ENCODE results near the gene SH3YL1. TPM values are rescaled to one million over a fixed set of nuclear protein-coding genes. Genes with fewer than 3 reads are reported as not detected.

Gene SH3YL1
- total RNA-seq, 6 experiments from 2014 or later: 9.9 to 14.2 (median 12.7) TPM

DNA sequence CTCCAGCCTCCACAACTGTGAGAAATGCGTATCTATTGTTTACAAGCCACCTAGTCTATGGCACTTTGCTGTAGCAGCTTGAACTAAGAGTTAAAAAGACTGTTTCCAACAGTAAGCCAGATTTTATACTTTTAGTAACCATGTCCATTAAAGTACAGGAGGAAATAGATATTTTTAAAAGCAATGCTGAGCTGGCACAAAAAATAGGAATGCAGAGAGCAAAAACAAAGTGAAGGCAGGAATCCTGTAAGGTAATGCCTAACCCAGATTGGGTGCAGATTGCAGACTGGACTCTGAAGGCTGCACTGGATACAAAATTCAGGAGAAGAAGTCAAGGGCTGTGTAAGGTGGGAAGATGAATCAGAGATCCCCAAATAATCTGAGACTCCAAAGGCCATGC, 55.5 kb downstream of the SH3YL1 start:
- Mint-ChIP-seq H3K36me3 (ENCODE audit: low read depth) (no peaks in the 10 kb centered on the region; the same call in 1 of the 2 replicates), H3K27ac (no peak overlapping the region), H3K4me3 (no peak overlapping the region), H3K9me3 (peaks cover 15% of the 10 kb centered on the region), H3K27me3 (ENCODE audit: insufficient read depth) (peaks cover 2% of the 10 kb centered on the region), H3K4me1 (ENCODE audit: low read depth) (no peaks in the 10 kb centered on the region)
- TF ChIP-seq, protein P1, sequence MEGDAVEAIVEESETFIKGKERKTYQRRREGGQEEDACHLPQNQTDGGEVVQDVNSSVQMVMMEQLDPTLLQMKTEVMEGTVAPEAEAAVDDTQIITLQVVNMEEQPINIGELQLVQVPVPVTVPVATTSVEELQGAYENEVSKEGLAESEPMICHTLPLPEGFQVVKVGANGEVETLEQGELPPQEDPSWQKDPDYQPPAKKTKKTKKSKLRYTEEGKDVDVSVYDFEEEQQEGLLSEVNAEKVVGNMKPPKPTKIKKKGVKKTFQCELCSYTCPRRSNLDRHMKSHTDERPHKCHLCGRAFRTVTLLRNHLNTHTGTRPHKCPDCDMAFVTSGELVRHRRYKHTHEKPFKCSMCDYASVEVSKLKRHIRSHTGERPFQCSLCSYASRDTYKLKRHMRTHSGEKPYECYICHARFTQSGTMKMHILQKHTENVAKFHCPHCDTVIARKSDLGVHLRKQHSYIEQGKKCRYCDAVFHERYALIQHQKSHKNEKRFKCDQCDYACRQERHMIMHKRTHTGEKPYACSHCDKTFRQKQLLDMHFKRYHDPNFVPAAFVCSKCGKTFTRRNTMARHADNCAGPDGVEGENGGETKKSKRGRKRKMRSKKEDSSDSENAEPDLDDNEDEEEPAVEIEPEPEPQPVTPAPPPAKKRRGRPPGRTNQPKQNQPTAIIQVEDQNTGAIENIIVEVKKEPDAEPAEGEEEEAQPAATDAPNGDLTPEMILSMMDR (IDR thresholded peaks at IDR 0.05): no peak
- no peak for DNase-seq

DNA sequence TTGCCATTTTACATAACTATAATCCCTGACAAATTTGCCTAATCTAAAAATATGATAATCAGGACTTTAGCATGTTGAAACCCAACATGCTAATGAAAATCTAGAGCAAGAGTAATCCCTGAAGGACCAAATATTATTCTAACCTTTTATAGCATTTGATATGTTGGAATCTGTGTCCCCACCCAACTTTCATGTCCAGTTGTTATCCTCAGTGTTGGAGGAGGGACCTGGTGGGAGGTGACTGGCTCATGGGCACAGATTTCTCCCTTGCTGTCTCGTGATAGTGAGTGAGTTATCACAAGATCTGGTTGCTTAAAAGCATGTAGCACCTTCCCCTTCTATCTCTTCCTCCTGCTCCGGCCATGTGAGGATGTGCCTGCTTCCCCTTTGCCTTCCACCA, 59.8 kb downstream of the SH3YL1 start:
- peaks cover 5% of the 10 kb centered on the region for H3K27me3 Mint-ChIP-seq (ENCODE audit: insufficient read depth)
- TF ChIP-seq, protein P1 (IDR thresholded peaks at IDR 0.05): no peak
- no peak overlapping the region for H3K27ac Mint-ChIP-seq
- H3K36me3 Mint-ChIP-seq (ENCODE audit: low read depth): 0 out of 2 replicates have a peak, but pooled peaks cover 4% of the 10 kb centered on the region
- DNase-seq: no peak
- H3K4me3 Mint-ChIP-seq: no peak overlapping the region
- H3K9me3 Mint-ChIP-seq: peaks cover 17% of the 10 kb centered on the region
- H3K4me1 Mint-ChIP-seq (ENCODE audit: low read depth): no peaks in the 10 kb centered on the region

DNA sequence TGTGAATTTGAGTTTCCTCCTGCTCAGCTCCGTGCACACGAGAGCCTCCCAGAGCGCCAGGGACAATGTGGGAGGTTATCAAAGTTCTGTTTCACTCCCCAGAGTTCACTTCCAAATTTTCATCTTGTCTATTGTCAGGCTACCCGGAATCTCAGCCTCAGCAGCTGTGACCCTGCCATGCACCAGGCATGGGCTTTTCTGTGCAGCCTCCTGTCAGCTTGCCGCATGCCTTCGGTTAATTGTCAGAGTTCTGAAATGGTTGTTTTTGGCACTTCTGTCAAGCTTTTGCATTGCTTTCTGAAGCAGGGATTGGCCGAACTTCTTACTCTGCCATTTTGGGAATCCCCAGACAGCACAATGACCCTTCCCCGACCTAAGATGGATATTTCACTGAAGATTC, 60.4 kb downstream of the SH3YL1 start:
- H3K27me3 Mint-ChIP-seq (ENCODE audit: insufficient read depth): peaks cover 5% of the 10 kb centered on the region
- TF ChIP-seq, protein P1 (IDR thresholded peaks at IDR 0.05): no peak
- H3K27ac Mint-ChIP-seq: no peak overlapping the region
- H3K9me3 Mint-ChIP-seq: peaks cover 19% of the 10 kb centered on the region
- no peak overlapping the region for H3K4me3 Mint-ChIP-seq
- 0 out of 2 replicates have a peak, but pooled peaks cover 4% of the 10 kb centered on the region for H3K36me3 Mint-ChIP-seq (ENCODE audit: low read depth)
- no peak for DNase-seq
- no peaks in the 10 kb centered on the region for H3K4me1 Mint-ChIP-seq (ENCODE audit: low read depth)

DNA sequence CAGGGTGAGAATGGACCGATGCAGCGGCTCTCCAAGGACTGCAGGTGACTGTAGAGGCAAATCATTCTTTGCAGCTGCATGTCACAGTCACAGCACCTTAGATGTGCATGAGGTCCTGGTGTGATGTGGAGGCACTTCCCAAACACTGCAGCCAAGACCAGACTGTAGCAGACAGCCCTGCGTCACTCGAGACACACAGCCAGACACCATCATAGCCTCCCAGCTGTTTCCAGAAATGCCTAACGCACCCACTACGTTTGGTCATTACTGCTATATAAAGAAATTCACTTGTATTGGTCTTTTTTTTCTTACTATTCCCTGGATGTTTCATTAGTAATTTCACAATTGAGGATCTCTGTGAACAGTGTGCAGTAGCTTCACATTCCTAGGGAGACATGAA, 60.9 kb downstream of the SH3YL1 start:
- no peak overlapping the region for H3K27ac Mint-ChIP-seq
- 0 out of 2 replicates have a peak, but pooled peaks cover 4% of the 10 kb centered on the region for H3K36me3 Mint-ChIP-seq (ENCODE audit: low read depth)
- H3K9me3 Mint-ChIP-seq: peaks cover 16% of the 10 kb centered on the region
- peaks cover 3% of the 10 kb centered on the region for H3K27me3 Mint-ChIP-seq (ENCODE audit: insufficient read depth)
- TF ChIP-seq, protein P1 (IDR thresholded peaks at IDR 0.05): no peak
- H3K4me1 Mint-ChIP-seq (ENCODE audit: low read depth): no peaks in the 10 kb centered on the region
- H3K4me3 Mint-ChIP-seq: no peak overlapping the region
- no peak for DNase-seq

DNA sequence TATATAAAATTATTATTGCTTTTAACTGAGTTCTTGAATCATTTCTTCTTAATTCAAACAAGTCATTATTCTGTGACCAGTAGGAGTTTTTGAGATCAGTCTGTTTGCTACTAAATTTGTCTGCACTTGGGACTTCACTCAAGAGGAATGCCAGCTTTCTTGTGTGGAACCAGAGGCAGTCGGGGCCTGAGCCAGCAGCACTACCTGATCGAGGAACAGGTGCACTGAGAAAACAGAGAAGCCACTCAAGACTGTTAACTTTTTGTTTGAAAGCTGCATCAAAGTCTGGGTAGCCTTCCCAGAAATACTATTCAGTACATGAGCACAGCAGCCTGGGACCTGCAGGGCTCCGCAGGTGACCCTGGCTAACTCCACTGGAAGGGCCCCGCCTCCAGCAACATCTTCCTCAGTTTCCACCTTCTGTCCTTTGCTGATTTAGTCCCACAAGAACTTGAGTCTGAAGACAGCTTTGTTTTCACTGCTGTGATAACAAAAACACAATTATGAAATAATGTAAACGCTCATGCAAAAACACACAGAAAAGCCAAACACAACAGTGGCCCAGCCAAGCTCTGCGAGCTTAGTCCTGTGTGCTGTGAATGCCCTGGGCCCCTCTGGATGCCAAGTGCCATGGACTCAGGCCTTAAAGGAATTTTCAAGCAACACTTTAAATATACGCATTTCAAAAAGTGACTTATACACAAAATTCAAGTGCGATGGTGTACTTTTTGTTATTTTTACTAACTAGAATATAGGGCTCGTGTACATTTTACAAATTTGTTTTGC, 62.0 kb downstream of the SH3YL1 start:
- TF ChIP-seq, protein P1 (IDR thresholded peaks at IDR 0.05): no peak
- no peak for DNase-seq
- Mint-ChIP-seq H3K4me1 (ENCODE audit: low read depth) (no peaks in the 10 kb centered on the region), H3K36me3 (ENCODE audit: low read depth) (0 out of 2 replicates have a peak, but pooled peaks cover 4% of the 10 kb centered on the region), H3K4me3 (no peak overlapping the region), H3K27me3 (ENCODE audit: insufficient read depth) (peaks cover 3% of the 10 kb centered on the region), H3K27ac (no peak overlapping the region), H3K9me3 (peaks cover 16% of the 10 kb centered on the region)
